HCT116 (cell line): ENCODE measurements around the gene PRKG1. TPM values are rescaled to one million over a fixed set of nuclear protein-coding genes. Genes with fewer than 3 reads are reported as not detected.

Experiments
- ATAC-seq: fragments of 200-7000 bp; cut with Tn5 transposase; 2 replicates; pipeline ENCODE4 v1.9.1; 2020; ENCODE audit warnings: mild to moderate bottlenecking, moderate library complexity
- BruUV-seq: library from RNA; stranded (reverse); fragments of 400-500 nt; replicated peaks from 2 replicates; lab custom pipeline; 2021; lab: Mats Ljungman, UMichigan
- CTCF ChIA-PET: fragments of 300-600 bp; sonication (Branson Sonifier 250); formaldehyde crosslinking; loops from one replicate; lab custom pipeline; 2021; ENCODE audit warnings: antibody characterized with exemption; lab: Charles Lee
- POLR2A ChIA-PET: fragments of 300-600, 350-600 bp; sonication (Branson Sonifier 250); formaldehyde crosslinking; loops from one replicate; lab custom pipeline; 2021; ENCODE audit warnings: antibody characterized with exemption; lab: Charles Lee
- RAD21 ChIA-PET, 2 experiments: fragments of 300-600 bp; sonication (Branson Sonifier 250); formaldehyde crosslinking; loops; one replicate each; lab custom pipeline; 2023; ENCODE audit warnings: low total read pairs in 2 of 2; ENCODE audit not compliant: uncharacterized antibody in 2 of 2, unreplicated experiment in 2 of 2, low non-redundant PET in 1 of 2; lab: Charles Lee
- DNase-seq: peaks from one replicate; pipeline ENCODE4 v3.0.0-alpha.2; 2010; ENCODE audit warnings: low read depth, low spot score
- H2AFZ ChIP-seq: fragments of 200-600 bp; shearing (Covaris generic), sonication (generic); 2 replicates; pipeline ENCODE4 v1.6.1; 2017; ENCODE audit warnings: low read depth, mixed run types, mixed read lengths, antibody characterized with exemption, low read length; ENCODE audit not compliant: poor library complexity, severe bottlenecking
- H3K27ac ChIP-seq: 2 replicates; pipeline ENCODE4 v1.5.1; 2012; ENCODE audit warnings: low read depth, low read length
- H3K27me3 ChIP-seq: fragments of 200-600 bp; sonication (generic); 2 replicates; pipeline ENCODE4 v1.6.1; 2016; ENCODE audit warnings: mixed run types, low read length, mixed read lengths; ENCODE audit not compliant: insufficient read depth
- H3K36me3 ChIP-seq, 2 experiments: fragments of 200-500 bp in 1 of 2; fragments of 200-600 bp in 1 of 2; sonication (Bioruptor generic) in 1 of 2; sonication (generic) in 1 of 2; 2 replicates each; pipeline versions ENCODE4 v1.5.1 to v1.6.1; 2014 to 2016; ENCODE audit warnings: low read length in 2 of 2, inconsistent platforms in 1 of 2, mixed read lengths in 1 of 2, mixed run types in 1 of 2; ENCODE audit not compliant: insufficient read depth in 2 of 2, control insufficient read depth in 1 of 2
- H3K4me1 ChIP-seq, 2 experiments: fragments of 200-600 bp in 1 of 2; sonication (generic) in 1 of 2; 2 replicates each; pipeline versions ENCODE4 v1.5.1 to v1.6.1; 2012 to 2017; ENCODE audit warnings: low read length in 2 of 2, inconsistent platforms in 1 of 2, mild to moderate bottlenecking in 1 of 2, mixed read lengths in 1 of 2, mixed run types in 1 of 2, moderate library complexity in 1 of 2; ENCODE audit not compliant: insufficient read depth in 2 of 2, control insufficient read depth in 1 of 2
- H3K4me2 ChIP-seq: fragments of 200-600 bp; sonication (generic); 2 replicates; pipeline ENCODE4 v1.6.1; 2017; ENCODE audit warnings: mixed run types, low read length, mixed read lengths
- H3K4me3 ChIP-seq, 2 experiments: fragments of 200-600 bp in 1 of 2; sonication (generic) in 1 of 2; replicated peaks in 1 of 2; 2 replicates each; pipeline ENCODE4 v1.5.1; 2011 to 2016; ENCODE audit warnings: low read length in 2 of 2, control low read depth in 1 of 2, low read depth in 1 of 2, mild to moderate bottlenecking in 1 of 2, mixed read lengths in 1 of 2, mixed run types in 1 of 2
- H3K79me2 ChIP-seq: fragments of 200-600 bp; sonication (generic); 2 replicates; pipeline ENCODE4 v1.6.1; 2017; ENCODE audit warnings: mild to moderate bottlenecking, mixed run types, low read length, moderate library complexity, mixed read lengths; ENCODE audit not compliant: insufficient read depth
- H3K9ac ChIP-seq: fragments of 200-600 bp; sonication (generic); 2 replicates; pipeline ENCODE4 v1.6.1; 2016; ENCODE audit warnings: low read length, mixed read lengths
- H3K9me2 ChIP-seq: fragments of 200-600 bp; sonication (generic), shearing (Covaris generic); 2 replicates; pipeline ENCODE4 v1.6.1; 2017; ENCODE audit warnings: mixed run types, mild to moderate bottlenecking, moderate library complexity; ENCODE audit not compliant: insufficient read depth
- H3K9me3 ChIP-seq, 2 experiments: fragments of 200-500 bp in 1 of 2; fragments of 200-600 bp in 1 of 2; sonication (Bioruptor generic) in 1 of 2; sonication (generic) in 1 of 2; 2 replicates each; pipeline ENCODE4 v1.6.1; 2014 to 2017; ENCODE audit warnings: low read length in 2 of 2, mixed read lengths in 2 of 2, inconsistent platforms in 1 of 2, low read depth in 1 of 2, mild to moderate bottlenecking in 1 of 2, mixed run types in 1 of 2, moderate library complexity in 1 of 2; ENCODE audit not compliant: control insufficient read depth in 1 of 2, insufficient read depth in 1 of 2
- H4K20me1 ChIP-seq: fragments of 200-600 bp; sonication (generic), shearing (Covaris generic); 2 replicates; pipeline ENCODE4 v1.6.1; 2017; ENCODE audit warnings: mixed run types, mild to moderate bottlenecking, moderate library complexity; ENCODE audit not compliant: insufficient read depth
- CTCF ChIP-seq, 3 experiments: fragments of 200-600 bp in 1 of 3; sonication (generic) in 1 of 3; IDR thresholded peaks in 2 of 3; conservative IDR thresholded peaks in 1 of 3; 2 replicates each; pipeline ENCODE4 v1.5.1; 2012 to 2017; ENCODE audit warnings: low read depth in 2 of 3, low read length in 2 of 3, antibody characterized with exemption in 1 of 3, borderline replicate concordance in 1 of 3, control low read depth in 1 of 3, mild to moderate bottlenecking in 1 of 3, mixed read lengths in 1 of 3, mixed run types in 1 of 3, moderate library complexity in 1 of 3; ENCODE audit not compliant: insufficient read depth in 1 of 3
- EGR1 ChIP-seq: IDR thresholded peaks from 2 replicates; pipeline ENCODE4 v1.6.1; 2012; ENCODE audit warnings: low read depth
- ELF1 ChIP-seq: IDR thresholded peaks from 2 replicates; pipeline ENCODE4 v1.6.1; 2012; ENCODE audit warnings: low read depth, borderline replicate concordance
- EZH2phosphoT487 ChIP-seq: fragments of 200-600 bp; IDR thresholded peaks from 2 replicates; pipeline ENCODE4 v1.6.1; 2018; ENCODE audit warnings: antibody characterized with exemption, borderline replicate concordance
- FOSL1 ChIP-seq: IDR thresholded peaks from 2 replicates; pipeline ENCODE4 v1.6.1; 2012; ENCODE audit warnings: low read depth
- POLR2AphosphoS5 ChIP-seq: IDR thresholded peaks from 2 replicates; pipeline ENCODE4 v1.6.1; 2011; ENCODE audit warnings: mild to moderate bottlenecking, low read depth, low read length, moderate library complexity
- RAD21 ChIP-seq: IDR thresholded peaks from 2 replicates; pipeline ENCODE4 v1.6.1; 2012; ENCODE audit warnings: low read depth, mild to moderate bottlenecking
- REST ChIP-seq: IDR thresholded peaks from 2 replicates; pipeline ENCODE4 v1.6.1; 2012; ENCODE audit warnings: low read depth
- SP1 ChIP-seq: IDR thresholded peaks from 2 replicates; pipeline ENCODE4 v1.6.1; 2012; ENCODE audit warnings: low read depth
- ZNF274 ChIP-seq: fragments of 200-500 bp; sonication (Bioruptor generic); IDR thresholded peaks from 2 replicates; pipeline ENCODE4 v1.6.1; 2014; ENCODE audit warnings: mild to moderate bottlenecking, low read depth, low read length, inconsistent platforms
- intact Hi-C: fragments of 100-400 bp; cut with micrococcal nuclease; formaldehyde crosslinking; loops from 2 replicates; pipeline ENCODE4 v1.10.0; 2022
- total RNA-seq: library from RNA; stranded (reverse); gene quantifications from one replicate; pipeline ENCODE4 v1.2.1, GENCODE V29; 2021; ENCODE audit not compliant: unreplicated experiment
- TF ChIP-seq, protein P1 (sequence below): IDR thresholded peaks from 2 replicates; pipeline ENCODE4 v1.6.1; 2012
- TF ChIP-seq, protein P2 (sequence below): IDR thresholded peaks from 2 replicates; pipeline ENCODE4 v1.6.1; 2011; ENCODE audit warnings: mild to moderate bottlenecking, low read length, moderate library complexity; ENCODE audit not compliant: insufficient replicate concordance; ENCODE audit errors: extremely low read depth

The PRKG1 gene
- total RNA-seq, 1 experiment from 2014 or later: 1.4 TPM

- peaks cover 6% of the 10 kb centered on the region; the same call in 1 of the 2 replicates for H3K27me3 ChIP-seq
- no peaks in the 10 kb centered on the region for H4K20me1 ChIP-seq
- H3K36me3 ChIP-seq: no peaks in the 10 kb centered on the region
- no peak for DNase-seq
- no peak overlapping the region for H3K9ac ChIP-seq
- H3K9me2 ChIP-seq: no peaks in the 10 kb centered on the region; the same call in 1 of the 2 replicates
- ChIA-PET POLR2A (no interaction called here), CTCF (no interaction called here), RAD21 (no interaction called here)
- no peak overlapping the region for H2AFZ ChIP-seq
- BruUV-seq: no TSS peak
- H3K4me1 ChIP-seq: no peaks in the 10 kb centered on the region
- no peaks in the 10 kb centered on the region for H3K9me3 ChIP-seq
- no peaks in the 10 kb centered on the region for H3K79me2 ChIP-seq
- no peak overlapping the region for H3K4me3 ChIP-seq
- intact Hi-C loops: no loop called here
- no peak overlapping the region for H3K27ac ChIP-seq
- no peak overlapping the region for H3K4me2 ChIP-seq
- TF ChIP-seq POLR2AphosphoS5: no peak
- no peak for TF ChIP-seq RAD21
- TF ChIP-seq FOSL1: no peak
- TF ChIP-seq ZNF274: no peak
- TF ChIP-seq, protein P1, sequence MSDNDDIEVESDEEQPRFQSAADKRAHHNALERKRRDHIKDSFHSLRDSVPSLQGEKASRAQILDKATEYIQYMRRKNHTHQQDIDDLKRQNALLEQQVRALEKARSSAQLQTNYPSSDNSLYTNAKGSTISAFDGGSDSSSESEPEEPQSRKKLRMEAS: no peak
- no peak for TF ChIP-seq EZH2phosphoT487
- TF ChIP-seq SP1: no peak
- no peak for TF ChIP-seq EGR1
- TF ChIP-seq, all 23 proteins: peak for 0
- ATAC-seq: no peak
Observed at GRCh38 chr10:51308116-51308515, 233.8 kb downstream of the PRKG1 start.

DNA sequence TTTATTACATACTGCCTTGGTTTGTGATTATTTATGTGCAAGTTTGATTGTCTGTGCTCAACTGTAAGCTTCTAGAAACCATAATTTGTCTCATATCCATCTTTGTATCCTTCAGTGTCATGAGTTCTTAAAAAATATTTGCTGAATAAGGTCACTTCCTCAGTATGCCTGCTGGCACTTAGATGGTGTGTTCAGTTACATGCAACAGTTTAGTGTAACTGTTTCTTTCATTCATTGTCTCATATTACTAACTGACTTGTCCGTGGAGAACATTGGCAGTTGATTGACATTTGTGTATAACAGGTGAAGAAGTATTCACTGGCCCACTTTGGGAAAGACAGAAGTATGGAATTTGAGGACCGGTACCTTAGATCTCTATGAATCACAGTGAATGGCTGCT lies 236.9 kb downstream of the PRKG1 start:
- DNase-seq (no peak), ATAC-seq (no peak)
- intact Hi-C loops: no loop called here
- no peak overlapping the region for H3K9ac ChIP-seq
- POLR2A ChIA-PET: no interaction called here
- H3K4me3 ChIP-seq: no peak overlapping the region
- no peaks in the 10 kb centered on the region for H3K79me2 ChIP-seq
- no peak overlapping the region for H3K27ac ChIP-seq
- CTCF ChIA-PET: no interaction called here
- H3K27me3 ChIP-seq: peaks cover 17% of the 10 kb centered on the region
- H3K9me2 ChIP-seq: no peaks in the 10 kb centered on the region; the same call in 1 of the 2 replicates
- H3K4me1 ChIP-seq: no peaks in the 10 kb centered on the region
- no peak overlapping the region for H2AFZ ChIP-seq
- no peaks in the 10 kb centered on the region for H4K20me1 ChIP-seq
- no peaks in the 10 kb centered on the region for H3K9me3 ChIP-seq
- RAD21 ChIA-PET: no interaction called here
- H3K36me3 ChIP-seq: no peaks in the 10 kb centered on the region
- H3K4me2 ChIP-seq: no peak overlapping the region
- BruUV-seq: no TSS peak
- no peak for TF ChIP-seq REST
- no peak for TF ChIP-seq CTCF (IDR thresholded peaks at IDR 0.05 in 2 of 3, conservative IDR thresholded peaks at IDR 0.05 in 1 of 3; ENCODE audit: borderline replicate concordance in 1 of 3, insufficient read depth in 1 of 3, low read depth in 2 of 3, low read length in 2 of 3)
- no peak for TF ChIP-seq RAD21
- TF ChIP-seq SP1: no peak
- TF ChIP-seq FOSL1: no peak
- no peak for TF ChIP-seq ELF1
- TF ChIP-seq, protein P2, sequence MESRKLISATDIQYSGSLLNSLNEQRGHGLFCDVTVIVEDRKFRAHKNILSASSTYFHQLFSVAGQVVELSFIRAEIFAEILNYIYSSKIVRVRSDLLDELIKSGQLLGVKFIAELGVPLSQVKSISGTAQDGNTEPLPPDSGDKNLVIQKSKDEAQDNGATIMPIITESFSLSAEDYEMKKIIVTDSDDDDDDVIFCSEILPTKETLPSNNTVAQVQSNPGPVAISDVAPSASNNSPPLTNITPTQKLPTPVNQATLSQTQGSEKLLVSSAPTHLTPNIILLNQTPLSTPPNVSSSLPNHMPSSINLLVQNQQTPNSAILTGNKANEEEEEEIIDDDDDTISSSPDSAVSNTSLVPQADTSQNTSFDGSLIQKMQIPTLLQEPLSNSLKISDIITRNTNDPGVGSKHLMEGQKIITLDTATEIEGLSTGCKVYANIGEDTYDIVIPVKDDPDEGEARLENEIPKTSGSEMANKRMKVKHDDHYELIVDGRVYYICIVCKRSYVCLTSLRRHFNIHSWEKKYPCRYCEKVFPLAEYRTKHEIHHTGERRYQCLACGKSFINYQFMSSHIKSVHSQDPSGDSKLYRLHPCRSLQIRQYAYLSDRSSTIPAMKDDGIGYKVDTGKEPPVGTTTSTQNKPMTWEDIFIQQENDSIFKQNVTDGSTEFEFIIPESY: no peak
